NK-92 treated with Interleukin-12 subunit alpha and Interleukin-12 subunit beta, amount 100 ng/mL, for 24 hours (cell line): ENCODE results near the gene GRIA2.
"Not testable (repeated sequence)": the region's sequence is repeated elsewhere in the genome, so short reads cannot be mapped to it uniquely, and the experiment has no call there.

Experiments
- DNase-seq: peaks from one replicate; lab custom pipeline; 2025; lab: John Stamatoyannopoulos, UW

Gene GRIA2

DNA sequence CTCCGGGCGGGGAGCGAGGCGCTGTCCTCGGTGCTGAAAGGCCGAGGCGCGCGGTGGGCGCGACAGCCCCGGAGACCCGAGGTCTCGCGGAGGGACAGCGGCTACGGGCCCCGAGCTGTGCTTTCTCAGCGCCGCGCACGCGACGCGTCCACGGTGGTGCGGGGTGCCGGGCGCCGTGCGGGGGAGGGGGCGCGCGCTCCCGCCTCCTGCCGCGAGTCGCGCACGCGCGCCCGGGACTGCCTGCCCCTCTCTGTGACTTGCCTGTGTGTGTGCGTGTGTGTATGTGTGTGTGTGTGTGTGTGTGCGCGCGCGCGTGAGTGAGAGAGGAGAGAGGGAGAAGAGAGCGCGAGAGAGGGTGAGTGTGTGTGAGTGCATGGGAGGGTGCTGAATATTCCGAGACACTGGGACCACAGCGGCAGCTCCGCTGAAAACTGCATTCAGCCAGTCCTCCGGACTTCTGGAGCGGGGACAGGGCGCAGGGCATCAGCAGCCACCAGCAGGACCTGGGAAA, at the start of gene GRIA2:
TSS of gene GRIA2 (plus strand) at position 358 of the 511 bp plus-strand sequence. CDS start 315 bp downstream, outside the sequence.
- DNase-seq: no peak

GRCh38 chr4:157172011-157172410, 48.5 kb upstream of the GRIA2 start:
- DNase-seq: no peak

DNA sequence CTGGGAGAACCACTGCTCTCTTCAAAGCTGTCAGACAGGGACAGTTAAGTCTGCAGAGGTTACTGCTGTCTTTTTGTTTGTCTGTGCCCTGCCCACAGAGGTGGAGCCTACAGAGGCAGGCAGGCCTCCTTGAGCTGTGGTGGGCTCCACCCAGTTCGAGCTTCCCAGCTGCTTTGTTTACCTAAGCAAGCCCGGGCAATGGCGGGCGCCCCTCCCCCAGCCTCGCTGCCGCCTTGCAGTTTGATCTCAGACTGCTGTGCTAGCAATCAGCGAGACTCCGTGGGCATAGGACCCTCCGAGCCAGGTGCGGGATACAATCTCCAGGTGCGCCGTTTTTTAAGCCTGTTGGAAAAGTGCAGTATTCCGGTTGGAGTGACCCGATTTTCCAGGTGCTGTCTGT, 40.3 kb upstream of the GRIA2 start:
- not testable (repeated sequence) for DNase-seq

DNA sequence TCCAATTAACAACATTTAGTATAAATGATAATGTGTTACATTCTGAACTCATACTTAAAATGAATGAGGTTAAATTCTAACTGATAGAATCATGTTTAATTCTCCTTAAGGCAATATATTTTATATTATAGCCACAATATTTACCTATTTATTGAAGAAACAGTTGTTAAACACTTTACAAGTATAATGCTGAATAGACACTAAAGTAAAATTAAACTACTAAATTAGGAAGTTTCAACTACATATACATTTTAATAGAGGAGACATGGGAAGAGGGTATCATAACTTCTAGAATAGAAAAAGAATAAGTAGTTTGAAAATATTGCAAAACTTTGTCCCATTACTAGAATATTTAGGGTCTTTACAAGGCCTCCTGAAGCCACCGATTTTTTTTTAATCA, 36.2 kb upstream of the GRIA2 start:
- DNase-seq: no peak

GRCh38 chr4:157185363-157185762, 35.2 kb upstream of the GRIA2 start:
- no peak for DNase-seq

DNA sequence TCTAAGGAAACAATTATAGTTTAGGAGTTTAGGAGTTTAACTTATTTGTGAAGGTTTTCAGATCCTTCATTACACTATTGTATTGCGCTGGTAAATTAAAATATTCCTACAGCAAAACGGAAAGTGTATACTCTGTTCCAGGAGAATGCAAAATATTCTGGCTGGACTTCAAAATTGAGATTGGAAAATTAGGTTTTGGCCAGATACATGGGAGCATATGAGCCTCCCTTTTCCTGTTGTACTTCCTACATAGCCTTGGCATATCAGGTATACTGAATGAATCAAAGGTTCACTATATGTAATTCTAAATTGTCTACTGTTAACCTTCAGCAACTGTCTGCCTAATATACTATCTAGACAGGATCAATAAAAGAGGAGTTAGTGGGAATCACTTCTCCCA, 25.2 kb upstream of the GRIA2 start:
- no peak for DNase-seq

DNA sequence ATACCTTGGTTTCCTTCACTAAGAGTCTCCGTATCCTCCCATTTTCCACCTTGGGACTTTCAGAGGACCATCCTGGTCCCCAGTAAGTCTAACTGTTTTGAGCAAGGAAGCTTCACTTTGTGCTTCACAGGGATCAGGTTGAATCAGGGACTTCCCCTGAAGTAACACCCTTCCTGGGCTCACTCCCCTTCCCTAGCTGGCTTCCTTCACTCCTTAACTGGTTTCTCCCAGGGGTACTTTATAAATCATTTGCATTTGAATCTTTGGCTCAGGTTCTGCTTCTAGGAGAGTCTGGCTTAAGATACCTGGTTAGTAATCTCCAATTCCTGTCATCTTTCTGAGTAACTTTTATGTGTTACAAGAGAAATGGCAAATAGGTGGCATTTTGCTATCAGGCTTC, 24.5 kb upstream of the GRIA2 start:
- no peak for DNase-seq

- DNase-seq: no peak
Measured at GRCh38 chr4:157204634-157205244, 15.8 kb upstream of the GRIA2 start.

DNA sequence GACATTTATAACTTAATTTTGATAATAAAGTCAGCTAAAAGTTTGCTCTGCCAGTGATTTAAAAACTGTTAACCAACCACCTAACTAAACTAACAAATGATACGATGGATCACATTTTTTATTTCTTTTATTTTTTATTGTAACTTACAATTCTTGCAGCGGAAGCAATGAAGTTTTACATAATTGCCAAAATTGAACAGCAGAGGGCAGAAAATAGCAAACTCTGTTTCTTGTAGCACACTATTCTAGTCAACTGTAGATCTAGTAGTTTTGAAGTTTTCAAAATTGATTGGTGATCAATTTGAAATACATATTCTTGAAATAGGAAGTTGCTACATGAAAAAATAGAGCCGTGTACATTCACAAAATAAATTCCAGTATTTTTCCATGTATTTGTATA, 2.8 kb upstream of the GRIA2 start:
- DNase-seq: no peak

- DNase-seq: no peak
Measured at GRCh38 chr4:157219711-157220370, 687 bp upstream of the GRIA2 start.

DNA sequence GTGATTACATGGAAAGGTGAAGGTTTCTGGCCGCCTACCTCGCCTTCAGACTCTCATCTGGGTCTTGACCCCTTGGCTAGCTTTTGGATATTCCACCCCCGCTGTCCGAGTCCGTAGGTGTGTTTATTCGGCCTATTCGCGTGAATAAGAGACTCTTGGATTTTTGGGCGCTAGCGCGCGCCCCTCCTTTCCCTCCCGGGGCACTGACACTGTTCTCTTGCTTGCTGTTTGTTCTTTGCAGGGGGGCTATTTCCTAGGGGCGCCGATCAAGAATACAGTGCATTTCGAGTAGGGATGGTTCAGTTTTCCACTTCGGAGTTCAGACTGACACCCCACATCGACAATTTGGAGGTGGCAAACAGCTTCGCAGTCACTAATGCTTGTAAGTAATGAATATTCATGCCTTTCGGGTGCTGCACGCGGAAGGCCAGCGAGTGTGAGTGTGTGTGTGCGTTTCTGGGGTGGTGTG, 932 bp downstream of the GRIA2 start:
- DNase-seq: no peak

DNA sequence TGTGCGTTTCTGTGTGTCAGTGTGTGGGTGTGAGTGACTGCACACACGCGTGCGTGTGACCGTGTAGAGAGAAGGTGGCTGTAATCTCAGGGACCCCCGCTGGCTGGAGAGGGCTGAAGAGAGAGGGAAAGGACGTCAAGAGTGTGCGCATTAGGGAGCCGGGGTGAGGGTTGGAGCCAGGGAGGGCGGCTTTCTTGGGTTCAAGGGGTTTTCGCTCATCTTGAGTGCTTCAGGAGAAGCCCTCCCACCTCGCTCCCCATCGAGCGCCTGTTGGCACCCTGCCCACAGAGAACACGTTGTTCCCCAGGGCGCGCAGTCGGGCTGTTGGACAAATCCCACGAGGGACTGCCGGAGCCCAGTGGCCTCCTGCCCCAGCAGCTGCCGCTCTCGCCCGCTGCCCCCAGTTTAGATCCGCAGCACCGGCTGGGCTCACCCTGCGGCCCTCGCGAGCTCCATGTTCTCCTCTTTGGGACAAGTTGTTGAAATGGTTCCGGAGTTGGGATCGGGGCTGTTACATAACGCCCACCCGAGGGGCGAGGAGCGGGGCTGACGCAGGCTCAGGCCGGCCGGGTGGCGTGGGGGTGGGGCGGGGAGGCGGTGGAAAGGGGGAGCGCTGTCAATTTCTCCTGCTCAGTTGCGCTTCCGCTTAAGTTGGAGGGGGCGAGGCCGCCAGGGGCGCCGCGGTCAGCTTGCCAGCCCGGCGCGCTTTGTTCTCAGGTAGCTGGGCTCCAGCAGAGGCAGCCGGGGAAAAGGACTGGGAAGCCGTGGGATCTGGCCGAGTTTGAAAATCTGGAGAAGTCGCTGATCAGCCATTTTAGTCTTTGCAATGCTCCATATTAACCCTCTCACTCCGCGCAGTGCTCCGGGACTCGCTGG, 1.6 kb downstream of the GRIA2 start:
- DNase-seq: no peak

- DNase-seq: no peak
Measured at GRCh38 chr4:157222771-157223160, 2.2 kb downstream of the GRIA2 start.

- no peak for DNase-seq
Measured at GRCh38 chr4:157223456-157223855, 2.9 kb downstream of the GRIA2 start.

DNA sequence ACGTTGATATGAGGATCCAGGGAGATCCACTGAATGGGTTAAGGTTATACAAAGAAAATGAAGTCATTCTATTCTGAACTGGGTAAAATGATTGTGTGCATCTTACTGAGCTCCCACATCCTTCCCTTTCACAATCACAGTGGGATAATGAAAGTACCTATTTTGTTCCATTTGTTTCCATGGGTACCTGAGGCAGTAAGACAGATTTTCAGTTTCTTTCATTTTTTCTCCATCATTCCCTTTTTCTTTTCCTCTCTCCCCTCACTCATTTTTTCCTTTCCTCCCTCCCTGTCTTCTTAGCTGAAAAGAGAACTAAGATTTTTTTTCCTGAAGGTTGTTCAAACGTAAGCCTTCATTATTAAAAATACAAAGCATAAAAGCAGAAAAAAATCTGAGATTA, 4.6 kb downstream of the GRIA2 start:
- no peak for DNase-seq

GRCh38 chr4:157226035-157226434, 5.5 kb downstream of the GRIA2 start:
- DNase-seq: no peak

- DNase-seq: no peak
Measured at GRCh38 chr4:157226601-157227000, 6.1 kb downstream of the GRIA2 start.

- no peak for DNase-seq
Measured at GRCh38 chr4:157231525-157231924, 11.0 kb downstream of the GRIA2 start.

GRCh38 chr4:157242871-157243270, 22.3 kb downstream of the GRIA2 start:
- DNase-seq: no peak

GRCh38 chr4:157244348-157244747, 23.8 kb downstream of the GRIA2 start:
- no peak for DNase-seq

GRCh38 chr4:157245351-157245750, 24.8 kb downstream of the GRIA2 start:
- DNase-seq: no peak

- DNase-seq: no peak
Measured at GRCh38 chr4:157246964-157247363, 26.4 kb downstream of the GRIA2 start.

- not testable (repeated sequence) for DNase-seq
Measured at GRCh38 chr4:157258165-157258564, 37.6 kb downstream of the GRIA2 start.
